GM19328 (cell line): ENCODE results near the gene RBMS3.

Experiments
- ATAC-seq: cut with Tn5 transposase; IDR thresholded peaks from one replicate; pipeline ENCODE4 v1.9.1; 2021; ENCODE audit warnings: mild to moderate bottlenecking, moderate library complexity; ENCODE audit not compliant: unreplicated experiment

Gene RBMS3

GRCh38 chr3:29426302-29427226 is 145.7 kb downstream of the RBMS3 start:
- ATAC-seq, result no peak

GRCh38 chr3:29427266-29428103 is 146.6 kb downstream of the RBMS3 start:
- ATAC-seq, result no peak

GRCh38 chr3:29429055-29429679 is 148.3 kb downstream of the RBMS3 start:
- no peak for ATAC-seq

- no peak for ATAC-seq
Measured at GRCh38 chr3:29430558-29430971, 149.7 kb downstream of the RBMS3 start.

- ATAC-seq, result no peak
Measured at GRCh38 chr3:29436612-29437323, 155.9 kb downstream of the RBMS3 start.

GRCh38 chr3:29438580-29438979 is 157.7 kb downstream of the RBMS3 start:
- ATAC-seq, result no peak

GRCh38 chr3:29440413-29441305 is 159.8 kb downstream of the RBMS3 start:
- ATAC-seq, result no peak

GRCh38 chr3:29441422-29441821 is 160.6 kb downstream of the RBMS3 start:
- no peak for ATAC-seq

GRCh38 chr3:29447946-29448627 is 167.2 kb downstream of the RBMS3 start:
- ATAC-seq, result no peak

- no peak for ATAC-seq
Measured at GRCh38 chr3:29451920-29452319, 171.0 kb downstream of the RBMS3 start.

GRCh38 chr3:29452934-29453283 is 172.0 kb downstream of the RBMS3 start:
- no peak for ATAC-seq

- ATAC-seq, result no peak
Measured at GRCh38 chr3:29453284-29454001, 172.6 kb downstream of the RBMS3 start.

- ATAC-seq, result no peak
Measured at GRCh38 chr3:29454161-29454611, 173.3 kb downstream of the RBMS3 start.

GRCh38 chr3:29456901-29457300 is 176.0 kb downstream of the RBMS3 start:
- ATAC-seq, result no peak

- ATAC-seq, result no peak
Measured at GRCh38 chr3:29463304-29463703, 182.4 kb downstream of the RBMS3 start.

GRCh38 chr3:29465836-29466235 is 185.0 kb downstream of the RBMS3 start:
- ATAC-seq, result no peak

- ATAC-seq, result no peak
Measured at GRCh38 chr3:29466442-29466841, 185.6 kb downstream of the RBMS3 start.

- ATAC-seq, result no peak
Measured at GRCh38 chr3:29468187-29468586, 187.3 kb downstream of the RBMS3 start.
